HepG2 (cell line): ENCODE data around the gene ARL8B. TPM values are rescaled to one million over a fixed set of nuclear protein-coding genes. Genes with fewer than 3 reads are reported as not detected.
A peak's percentile ranks its signal among the peaks of the same experiment; 100 is the strongest.

Experiments used
- HMG20B ChIP-seq: conservative IDR thresholded peaks from 2 replicates; pipeline ENCODE4 v1.6.1; 2016; ENCODE audit warnings: missing genetic modification reagents, missing compliant biosample characterization
- HOXA5 ChIP-seq: sonication (generic); formaldehyde crosslinking; IDR thresholded peaks from 2 replicates; pipeline ENCODE4 v1.4.0; 2020; ENCODE audit warnings: missing genetic modification reagents
- NCOA1 ChIP-seq: sonication (generic); formaldehyde crosslinking; IDR thresholded peaks from 2 replicates; pipeline ENCODE4 v1.9.0; 2021; ENCODE audit warnings: missing genetic modification reagents
- NFKBIZ ChIP-seq: IDR thresholded peaks from 2 replicates; pipeline ENCODE4 v1.6.1; 2018; ENCODE audit warnings: missing genetic modification reagents, missing compliant biosample characterization
- PAXIP1 ChIP-seq: sonication (generic); formaldehyde crosslinking; conservative IDR thresholded peaks from 2 replicates; pipeline ENCODE4 v1.4.0; 2020; ENCODE audit warnings: mild to moderate bottlenecking, missing genetic modification reagents, moderate library complexity
- RFXAP ChIP-seq: sonication (generic); formaldehyde crosslinking; IDR thresholded peaks from 2 replicates; pipeline ENCODE4 v1.4.0; 2020; ENCODE audit warnings: missing genetic modification reagents, borderline replicate concordance
- SALL1 ChIP-seq: sonication (generic); formaldehyde crosslinking; IDR thresholded peaks from 2 replicates; pipeline ENCODE4 v1.8.0; 2022; ENCODE audit warnings: mild to moderate bottlenecking, missing genetic modification reagents
- SIN3B ChIP-seq: fragments of 150-350 bp; IDR thresholded peaks from 2 replicates; pipeline ENCODE4 v1.6.1; 2014; ENCODE audit warnings: low read length
- SOX13 ChIP-seq, 3 experiments: fragments of 450-650 bp in 1 of 3; sonication (generic) in 1 of 3; formaldehyde crosslinking in 1 of 3; IDR thresholded peaks in 2 of 3; conservative IDR thresholded peaks in 1 of 3; 2 replicates each; pipeline versions ENCODE4 v1.5.0 to v1.6.1; 2016 to 2020; ENCODE audit warnings: antibody characterized with exemption in 1 of 3, mild to moderate bottlenecking in 1 of 3, missing compliant biosample characterization in 1 of 3, missing genetic modification reagents in 1 of 3, moderate library complexity in 1 of 3
- SOX6 ChIP-seq, 2 experiments: fragments of 450-650 bp in 1 of 2; sonication (generic) in 1 of 2; formaldehyde crosslinking in 1 of 2; IDR thresholded peaks; 2 replicates each; pipeline versions ENCODE4 v1.4.0 to v1.6.1; 2017 to 2020; ENCODE audit warnings: antibody characterized with exemption in 1 of 2, mild to moderate bottlenecking in 1 of 2, missing genetic modification reagents in 1 of 2
- TBX2 ChIP-seq: sonication (generic); formaldehyde crosslinking; IDR thresholded peaks from 2 replicates; pipeline ENCODE4 v1.5.0; 2020; ENCODE audit warnings: missing genetic modification reagents, mild to moderate bottlenecking, borderline replicate concordance
- TCF7L2 ChIP-seq: IDR thresholded peaks from 2 replicates; pipeline ENCODE4 v1.6.1; 2011; ENCODE audit warnings: mild to moderate bottlenecking, low read depth, low read length, moderate library complexity
- TGIF2 ChIP-seq: IDR thresholded peaks from 2 replicates; pipeline ENCODE4 v1.6.1; 2016; ENCODE audit warnings: control low read depth, missing compliant biosample characterization
- ZFP37 ChIP-seq: sonication (generic); formaldehyde crosslinking; IDR thresholded peaks from 2 replicates; pipeline ENCODE4 v1.4.0; 2020; ENCODE audit warnings: missing genetic modification reagents, borderline replicate concordance
- ZNF253 ChIP-seq: sonication (generic); formaldehyde crosslinking; IDR thresholded peaks from 2 replicates; pipeline ENCODE4 v1.8.0; 2022; ENCODE audit warnings: mild to moderate bottlenecking, missing genetic modification reagents, borderline replicate concordance
- ZNF430 ChIP-seq: sonication (generic); formaldehyde crosslinking; IDR thresholded peaks from 2 replicates; pipeline ENCODE4 v1.9.0; 2021; ENCODE audit warnings: mild to moderate bottlenecking, missing genetic modification reagents
- ZNF790 ChIP-seq: sonication (generic); formaldehyde crosslinking; IDR thresholded peaks from 2 replicates; pipeline ENCODE4 v1.8.0; 2022; ENCODE audit warnings: missing genetic modification reagents, mild to moderate bottlenecking, borderline replicate concordance
- ZZZ3 ChIP-seq: sonication (generic); formaldehyde crosslinking; IDR thresholded peaks from 2 replicates; pipeline ENCODE4 v1.4.0; 2020; ENCODE audit warnings: missing genetic modification reagents, mild to moderate bottlenecking, borderline replicate concordance
- polyA plus RNA-seq, 8 experiments: library from polyadenylated mRNA; depleted of rRNA in 3 of 8; stranded (reverse) in 7 of 8; unstranded in 1 of 8; fragments of >200 nt; fragmentation: Illumina TruSeq in 4 of 8; extraction: Trizol in 4 of 8; gene quantifications; 2 replicates each; pipeline versions ENCODE4 v1.2.1 to v1.2.3, GENCODE V29; 2011 to 2016; ENCODE audit warnings: low read depth in 4 of 8, missing spikeins in 1 of 8, mixed read lengths in 1 of 8; ENCODE audit not compliant: insufficient read depth in 1 of 8
- total RNA-seq, 5 experiments: library from RNA; depleted of rRNA; stranded (reverse); fragments of >200 nt; fragmentation: Illumina TruSeq; extraction: Trizol; gene quantifications; 2 replicates each; pipeline ENCODE4 v1.2.3, GENCODE V29; 2016; ENCODE audit warnings: low read depth in 1 of 5
- TF ChIP-seq, protein P1 (sequence below): IDR thresholded peaks from 2 replicates; pipeline ENCODE4 v1.6.1; 2016; ENCODE audit warnings: mild to moderate bottlenecking
- TF ChIP-seq, protein P2 (sequence below): sonication (generic); formaldehyde crosslinking; IDR thresholded peaks from 2 replicates; pipeline ENCODE4 v1.4.0; 2020; ENCODE audit warnings: missing genetic modification reagents
- TF ChIP-seq, protein P3 (sequence below): sonication (generic); formaldehyde crosslinking; IDR thresholded peaks from 2 replicates; pipeline ENCODE4 v1.4.0; 2020; ENCODE audit warnings: mild to moderate bottlenecking, missing genetic modification reagents, borderline replicate concordance

Gene ARL8B
- total and polyA plus RNA-seq, 2 of the 13 experiments (the other 11 are each of a cell fraction or from before 2014, with no cell fraction given) = 23.5 to 30.4 TPM

DNA sequence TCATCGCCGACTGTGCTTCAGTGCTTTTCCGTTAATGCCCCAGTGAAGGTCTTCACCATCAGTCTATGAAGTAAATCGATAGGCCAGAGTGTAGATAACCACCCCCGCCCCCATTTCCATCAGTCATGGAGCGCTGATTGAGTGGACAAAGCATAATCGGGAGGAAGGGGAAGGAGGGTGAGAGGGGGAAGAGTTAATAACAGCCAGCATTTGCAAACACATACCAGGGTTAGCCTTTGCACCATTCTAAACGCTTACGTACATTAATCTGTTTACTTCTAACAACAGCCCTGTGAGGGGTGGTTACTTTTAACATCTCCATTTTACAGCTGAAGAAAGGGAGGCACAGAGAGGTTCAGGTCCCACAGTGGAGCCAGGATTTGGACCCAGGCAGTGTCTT, 92.3 kb downstream of the ARL8B start (continued):
- TF ChIP-seq PAXIP1 (peak; percentile 37; the same call in 1 of the 2 replicates), NCOA1 (CRISPR knock-in tag) (no peak), ZNF253 (CRISPR knock-in tag) (no peak), HMG20B (CRISPR knock-in tag) (no peak), SOX6 (IDR thresholded peaks at IDR 0.05) (no peak), SOX6 (CRISPR knock-in tag; IDR thresholded peaks at IDR 0.05) (0 out of 2 replicates have a peak, but pooled peaks have one; percentile 10), ZNF430 (CRISPR knock-in tag) (no peak), TCF7L2 (no peak), ZFP37 (CRISPR knock-in tag) (no peak), ZNF790 (CRISPR knock-in tag) (no peak), HOXA5 (CRISPR knock-in tag) (no peak), SALL1 (CRISPR knock-in tag) (0 out of 2 replicates have a peak, but pooled peaks have one; percentile 15), TGIF2 (CRISPR knock-in tag) (no peak), SOX13 (IDR thresholded peaks at IDR 0.05) (no peak), SOX13 (CRISPR knock-in tag; conservative IDR thresholded peaks at IDR 0.05 in 1 of 2, IDR thresholded peaks at IDR 0.05 in 1 of 2) (no peak), NFKBIZ (CRISPR knock-in tag) (no peak), SIN3B (no peak), ZZZ3 (CRISPR knock-in tag) (no peak), RFXAP (no peak), TBX2 (no peak)
- TF ChIP-seq, protein P1, sequence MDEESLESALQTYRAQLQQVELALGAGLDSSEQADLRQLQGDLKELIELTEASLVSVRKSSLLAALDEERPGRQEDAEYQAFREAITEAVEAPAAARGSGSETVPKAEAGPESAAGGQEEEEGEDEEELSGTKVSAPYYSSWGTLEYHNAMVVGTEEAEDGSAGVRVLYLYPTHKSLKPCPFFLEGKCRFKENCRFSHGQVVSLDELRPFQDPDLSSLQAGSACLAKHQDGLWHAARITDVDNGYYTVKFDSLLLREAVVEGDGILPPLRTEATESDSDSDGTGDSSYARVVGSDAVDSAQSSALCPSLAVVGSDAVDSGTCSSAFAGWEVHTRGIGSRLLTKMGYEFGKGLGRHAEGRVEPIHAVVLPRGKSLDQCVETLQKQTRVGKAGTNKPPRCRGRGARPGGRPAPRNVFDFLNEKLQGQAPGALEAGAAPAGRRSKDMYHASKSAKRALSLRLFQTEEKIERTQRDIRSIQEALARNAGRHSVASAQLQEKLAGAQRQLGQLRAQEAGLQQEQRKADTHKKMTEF (CRISPR knock-in tag) = no peak
- TF ChIP-seq, protein P2, sequence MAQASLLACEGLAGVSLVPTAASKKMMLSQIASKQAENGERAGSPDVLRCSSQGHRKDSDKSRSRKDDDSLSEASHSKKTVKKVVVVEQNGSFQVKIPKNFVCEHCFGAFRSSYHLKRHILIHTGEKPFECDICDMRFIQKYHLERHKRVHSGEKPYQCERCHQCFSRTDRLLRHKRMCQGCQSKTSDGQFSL = no peak
- TF ChIP-seq, protein P3, sequence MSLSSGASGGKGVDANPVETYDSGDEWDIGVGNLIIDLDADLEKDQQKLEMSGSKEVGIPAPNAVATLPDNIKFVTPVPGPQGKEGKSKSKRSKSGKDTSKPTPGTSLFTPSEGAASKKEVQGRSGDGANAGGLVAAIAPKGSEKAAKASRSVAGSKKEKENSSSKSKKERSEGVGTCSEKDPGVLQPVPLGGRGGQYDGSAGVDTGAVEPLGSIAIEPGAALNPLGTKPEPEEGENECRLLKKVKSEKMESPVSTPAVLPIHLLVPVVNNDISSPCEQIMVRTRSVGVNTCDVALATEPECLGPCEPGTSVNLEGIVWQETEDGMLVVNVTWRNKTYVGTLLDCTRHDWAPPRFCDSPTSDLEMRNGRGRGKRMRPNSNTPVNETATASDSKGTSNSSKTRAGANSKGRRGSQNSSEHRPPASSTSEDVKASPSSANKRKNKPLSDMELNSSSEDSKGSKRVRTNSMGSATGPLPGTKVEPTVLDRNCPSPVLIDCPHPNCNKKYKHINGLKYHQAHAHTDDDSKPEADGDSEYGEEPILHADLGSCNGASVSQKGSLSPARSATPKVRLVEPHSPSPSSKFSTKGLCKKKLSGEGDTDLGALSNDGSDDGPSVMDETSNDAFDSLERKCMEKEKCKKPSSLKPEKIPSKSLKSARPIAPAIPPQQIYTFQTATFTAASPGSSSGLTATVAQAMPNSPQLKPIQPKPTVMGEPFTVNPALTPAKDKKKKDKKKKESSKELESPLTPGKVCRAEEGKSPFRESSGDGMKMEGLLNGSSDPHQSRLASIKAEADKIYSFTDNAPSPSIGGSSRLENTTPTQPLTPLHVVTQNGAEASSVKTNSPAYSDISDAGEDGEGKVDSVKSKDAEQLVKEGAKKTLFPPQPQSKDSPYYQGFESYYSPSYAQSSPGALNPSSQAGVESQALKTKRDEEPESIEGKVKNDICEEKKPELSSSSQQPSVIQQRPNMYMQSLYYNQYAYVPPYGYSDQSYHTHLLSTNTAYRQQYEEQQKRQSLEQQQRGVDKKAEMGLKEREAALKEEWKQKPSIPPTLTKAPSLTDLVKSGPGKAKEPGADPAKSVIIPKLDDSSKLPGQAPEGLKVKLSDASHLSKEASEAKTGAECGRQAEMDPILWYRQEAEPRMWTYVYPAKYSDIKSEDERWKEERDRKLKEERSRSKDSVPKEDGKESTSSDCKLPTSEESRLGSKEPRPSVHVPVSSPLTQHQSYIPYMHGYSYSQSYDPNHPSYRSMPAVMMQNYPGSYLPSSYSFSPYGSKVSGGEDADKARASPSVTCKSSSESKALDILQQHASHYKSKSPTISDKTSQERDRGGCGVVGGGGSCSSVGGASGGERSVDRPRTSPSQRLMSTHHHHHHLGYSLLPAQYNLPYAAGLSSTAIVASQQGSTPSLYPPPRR (CRISPR knock-in tag) = no peak
